GM20000 (cell line): ENCODE data around the gene ALOXE3.
A peak's percentile ranks its signal among the peaks of the same experiment; 100 is the strongest.
"Not testable (repeated sequence)": the region's sequence is repeated elsewhere in the genome, so short reads cannot be mapped to it uniquely, and the experiment has no call there.

Source experiments
- DNase-seq: peaks from one replicate; pipeline ENCODE4 v3.0.0; 2012; ENCODE audit warnings: low spot score
- CTCF ChIP-seq: IDR thresholded peaks from 2 replicates; pipeline ENCODE4 v1.5.1; 2012; ENCODE audit warnings: mild to moderate bottlenecking, control low read depth; ENCODE audit errors: extremely low read depth, missing control alignments

ALOXE3 gene

GRCh38 chr17:8117367-8117979, 841 bp downstream of the ALOXE3 start:
- no peak for TF ChIP-seq CTCF
- no peak for DNase-seq

GRCh38 chr17:8116776-8117175, 1.5 kb downstream of the ALOXE3 start:
- no peak for TF ChIP-seq CTCF
- no peak for DNase-seq

GRCh38 chr17:8110907-8111306, 7.4 kb downstream of the ALOXE3 start:
- DNase-seq = no peak
- no peak for TF ChIP-seq CTCF

- DNase-seq = no peak
- TF ChIP-seq CTCF = no peak
These were observed 7.9 kb downstream of the ALOXE3 start for GRCh38 chr17:8110456-8110804.

GRCh38 chr17:8109661-8110455, 8.5 kb downstream of the ALOXE3 start:
- TF ChIP-seq CTCF = peak; percentile 95
- peak; percentile 90 for DNase-seq

- TF ChIP-seq CTCF = no peak
- no peak for DNase-seq
These were observed 9.2 kb downstream of the ALOXE3 start for GRCh38 chr17:8108972-8109660.

- DNase-seq = not testable (repeated sequence)
These were observed 11.3 kb downstream of the ALOXE3 start for GRCh38 chr17:8106980-8107379.
